ENCODE results near the gene HEMK1.

The HEMK1 gene

GRCh38 chr3:50562861-50563260, 6.5 kb upstream of the HEMK1 start:
- peaks cover 14% of the 10 kb centered on the region for H3K4me1 ChIP-seq (ENCODE audit: control insufficient read depth, insufficient read depth, low read length, poor library complexity, severe bottlenecking)
- H3K27ac ChIP-seq (ENCODE audit: insufficient read depth, low read length, poor library complexity, severe bottlenecking): no peak overlapping the region
- no peaks in the 10 kb centered on the region for H3K36me3 ChIP-seq (ENCODE audit: control insufficient read depth, insufficient read depth, low read length)
- H3K9me3 ChIP-seq (ENCODE audit: control insufficient read depth, low read length): no peaks in the 10 kb centered on the region
- DNase-seq: no peak
- no peaks in the 10 kb centered on the region for H3K27me3 ChIP-seq (replicated peaks; ENCODE audit: control insufficient read depth, insufficient read depth, low read length, poor library complexity, severe bottlenecking)
- H3K4me3 ChIP-seq (ENCODE audit: insufficient read depth, low read depth, low read length, poor library complexity, severe bottlenecking): no peak overlapping the region

- no peak for DNase-seq
- H3K36me3 ChIP-seq (ENCODE audit: control insufficient read depth, insufficient read depth, low read length): no peaks in the 10 kb centered on the region
- H3K27ac ChIP-seq (ENCODE audit: insufficient read depth, low read length, poor library complexity, severe bottlenecking): no peak overlapping the region
- H3K4me1 ChIP-seq (ENCODE audit: control insufficient read depth, insufficient read depth, low read length, poor library complexity, severe bottlenecking): peaks cover 20% of the 10 kb centered on the region
- H3K27me3 ChIP-seq (replicated peaks; ENCODE audit: control insufficient read depth, insufficient read depth, low read length, poor library complexity, severe bottlenecking): no peaks in the 10 kb centered on the region
- no peak overlapping the region for H3K4me3 ChIP-seq (ENCODE audit: insufficient read depth, low read depth, low read length, poor library complexity, severe bottlenecking)
- H3K9me3 ChIP-seq (ENCODE audit: control insufficient read depth, low read length): no peaks in the 10 kb centered on the region
Measured at GRCh38 chr3:50563867-50564266, 5.5 kb upstream of the HEMK1 start.

GRCh38 chr3:50564321-50564720, 5.0 kb upstream of the HEMK1 start:
- no peaks in the 10 kb centered on the region for H3K9me3 ChIP-seq (ENCODE audit: control insufficient read depth, low read length)
- H3K36me3 ChIP-seq (ENCODE audit: control insufficient read depth, insufficient read depth, low read length): no peaks in the 10 kb centered on the region
- no peaks in the 10 kb centered on the region for H3K27me3 ChIP-seq (replicated peaks; ENCODE audit: control insufficient read depth, insufficient read depth, low read length, poor library complexity, severe bottlenecking)
- peaks cover 20% of the 10 kb centered on the region for H3K4me1 ChIP-seq (ENCODE audit: control insufficient read depth, insufficient read depth, low read length, poor library complexity, severe bottlenecking)
- no peak overlapping the region for H3K4me3 ChIP-seq (ENCODE audit: insufficient read depth, low read depth, low read length, poor library complexity, severe bottlenecking)
- no peak for DNase-seq
- no peak overlapping the region for H3K27ac ChIP-seq (ENCODE audit: insufficient read depth, low read length, poor library complexity, severe bottlenecking)

- no peak for DNase-seq
- H3K4me3 ChIP-seq (ENCODE audit: insufficient read depth, low read depth, low read length, poor library complexity, severe bottlenecking): peak overlapping the region; percentile 68
- H3K27ac ChIP-seq (ENCODE audit: insufficient read depth, low read length, poor library complexity, severe bottlenecking): peak overlapping the region; percentile 79
- H3K36me3 ChIP-seq (ENCODE audit: control insufficient read depth, insufficient read depth, low read length): no peaks in the 10 kb centered on the region
- H3K27me3 ChIP-seq (replicated peaks; ENCODE audit: control insufficient read depth, insufficient read depth, low read length, poor library complexity, severe bottlenecking): no peaks in the 10 kb centered on the region
- no peaks in the 10 kb centered on the region for H3K9me3 ChIP-seq (ENCODE audit: control insufficient read depth, low read length)
- peaks cover 34% of the 10 kb centered on the region for H3K4me1 ChIP-seq (ENCODE audit: control insufficient read depth, insufficient read depth, low read length, poor library complexity, severe bottlenecking)
Measured at GRCh38 chr3:50567011-50567385, 2.3 kb upstream of the HEMK1 start.

GRCh38 chr3:50567386-50568167, 1.7 kb upstream of the HEMK1 start, which contains the start of gene C3orf18:
Gene C3orf18, minus strand, starts transcription at chr3:50567747. Its CDS starts 2,048 bp downstream, at chr3:50565699.
- H3K27me3 ChIP-seq (replicated peaks; ENCODE audit: control insufficient read depth, insufficient read depth, low read length, poor library complexity, severe bottlenecking): no peaks in the 10 kb centered on the region
- peak within 1 kb of the TSS; percentile 79 for H3K27ac ChIP-seq (ENCODE audit: insufficient read depth, low read length, poor library complexity, severe bottlenecking)
- DNase-seq: peak; percentile 88 to 93 (median 90)
- no peaks in the 10 kb centered on the region for H3K36me3 ChIP-seq (ENCODE audit: control insufficient read depth, insufficient read depth, low read length)
- peak within 1 kb of the TSS; percentile 68 for H3K4me3 ChIP-seq (ENCODE audit: insufficient read depth, low read depth, low read length, poor library complexity, severe bottlenecking)
- H3K4me1 ChIP-seq (ENCODE audit: control insufficient read depth, insufficient read depth, low read length, poor library complexity, severe bottlenecking): peaks cover 40% of the 10 kb centered on the region
- H3K9me3 ChIP-seq (ENCODE audit: control insufficient read depth, low read length): no peaks in the 10 kb centered on the region

- Histone ChIP-seq H3K4me3 (ENCODE audit: insufficient read depth, low read depth, low read length, poor library complexity, severe bottlenecking) (no peak overlapping the region), H3K9me3 (ENCODE audit: control insufficient read depth, low read length) (no peaks in the 10 kb centered on the region), H3K27me3 (replicated peaks; ENCODE audit: control insufficient read depth, insufficient read depth, low read length, poor library complexity, severe bottlenecking) (no peaks in the 10 kb centered on the region), H3K27ac (ENCODE audit: insufficient read depth, low read length, poor library complexity, severe bottlenecking) (peak overlapping the region; percentile 77), H3K36me3 (ENCODE audit: control insufficient read depth, insufficient read depth, low read length) (no peaks in the 10 kb centered on the region), H3K4me1 (ENCODE audit: control insufficient read depth, insufficient read depth, low read length, poor library complexity, severe bottlenecking) (peaks cover 71% of the 10 kb centered on the region)
- DNase-seq: no peak
Measured at GRCh38 chr3:50570508-50571279, 1.4 kb downstream of the HEMK1 start.

- H3K4me3 ChIP-seq (ENCODE audit: insufficient read depth, low read depth, low read length, poor library complexity, severe bottlenecking): no peak overlapping the region
- no peaks in the 10 kb centered on the region for H3K27me3 ChIP-seq (replicated peaks; ENCODE audit: control insufficient read depth, insufficient read depth, low read length, poor library complexity, severe bottlenecking)
- no peak overlapping the region for H3K27ac ChIP-seq (ENCODE audit: insufficient read depth, low read length, poor library complexity, severe bottlenecking)
- peaks cover 77% of the 10 kb centered on the region for H3K4me1 ChIP-seq (ENCODE audit: control insufficient read depth, insufficient read depth, low read length, poor library complexity, severe bottlenecking)
- H3K36me3 ChIP-seq (ENCODE audit: control insufficient read depth, insufficient read depth, low read length): no peaks in the 10 kb centered on the region
- DNase-seq: no peak
- no peaks in the 10 kb centered on the region for H3K9me3 ChIP-seq (ENCODE audit: control insufficient read depth, low read length)
Measured at GRCh38 chr3:50571486-50571885, 2.2 kb downstream of the HEMK1 start.

GRCh38 chr3:50572158-50572557, 2.8 kb downstream of the HEMK1 start:
- Histone ChIP-seq H3K27ac (ENCODE audit: insufficient read depth, low read length, poor library complexity, severe bottlenecking) (peak overlapping the region; percentile 63), H3K4me3 (ENCODE audit: insufficient read depth, low read depth, low read length, poor library complexity, severe bottlenecking) (peak overlapping the region; percentile 6), H3K4me1 (ENCODE audit: control insufficient read depth, insufficient read depth, low read length, poor library complexity, severe bottlenecking) (peaks cover 72% of the 10 kb centered on the region), H3K36me3 (ENCODE audit: control insufficient read depth, insufficient read depth, low read length) (no peaks in the 10 kb centered on the region), H3K9me3 (ENCODE audit: control insufficient read depth, low read length) (no peaks in the 10 kb centered on the region), H3K27me3 (replicated peaks; ENCODE audit: control insufficient read depth, insufficient read depth, low read length, poor library complexity, severe bottlenecking) (no peaks in the 10 kb centered on the region)
- peak; percentile 62 to 69 (median 65) for DNase-seq

- Histone ChIP-seq H3K36me3 (ENCODE audit: control insufficient read depth, insufficient read depth, low read length) (no peaks in the 10 kb centered on the region), H3K4me3 (ENCODE audit: insufficient read depth, low read depth, low read length, poor library complexity, severe bottlenecking) (peak overlapping the region; percentile 6), H3K4me1 (ENCODE audit: control insufficient read depth, insufficient read depth, low read length, poor library complexity, severe bottlenecking) (peaks cover 71% of the 10 kb centered on the region), H3K27ac (ENCODE audit: insufficient read depth, low read length, poor library complexity, severe bottlenecking) (peak overlapping the region; percentile 63), H3K27me3 (replicated peaks; ENCODE audit: control insufficient read depth, insufficient read depth, low read length, poor library complexity, severe bottlenecking) (no peaks in the 10 kb centered on the region), H3K9me3 (ENCODE audit: control insufficient read depth, low read length) (no peaks in the 10 kb centered on the region)
- DNase-seq: no peak
Measured at GRCh38 chr3:50572801-50573371, 3.6 kb downstream of the HEMK1 start.
